Activated T-cell treated with anti-CD3 and anti-CD28 coated beads, Interleukin-2, amount 50 U/mL, for 24 hours (primary cell): Measurements from ENCODE around the gene THSD4.

Experiments
- DNase-seq: peaks from one replicate; pipeline ENCODE4 v3.0.0-alpha.2; 2020
- H3K27ac Mint-ChIP-seq: 2 replicates; pipeline ENCODE4 v1.8.0; 2020; ENCODE audit warnings: mild to moderate bottlenecking, mixed read lengths
- H3K27me3 Mint-ChIP-seq: 2 replicates; pipeline ENCODE4 v1.8.0; 2020; ENCODE audit warnings: mixed read lengths
- H3K36me3 Mint-ChIP-seq: 2 replicates; pipeline ENCODE4 v1.8.0; 2020; ENCODE audit warnings: low read depth, mixed read lengths
- H3K4me1 Mint-ChIP-seq: 2 replicates; pipeline ENCODE4 v1.8.0; 2020; ENCODE audit warnings: low read depth, mixed read lengths
- H3K4me3 Mint-ChIP-seq: 2 replicates; pipeline ENCODE4 v1.8.0; 2020; ENCODE audit warnings: mild to moderate bottlenecking, moderate library complexity, mixed read lengths
- H3K9me3 Mint-ChIP-seq: 2 replicates; pipeline ENCODE4 v1.8.0; 2020; ENCODE audit warnings: mixed read lengths

The THSD4 gene

DNA sequence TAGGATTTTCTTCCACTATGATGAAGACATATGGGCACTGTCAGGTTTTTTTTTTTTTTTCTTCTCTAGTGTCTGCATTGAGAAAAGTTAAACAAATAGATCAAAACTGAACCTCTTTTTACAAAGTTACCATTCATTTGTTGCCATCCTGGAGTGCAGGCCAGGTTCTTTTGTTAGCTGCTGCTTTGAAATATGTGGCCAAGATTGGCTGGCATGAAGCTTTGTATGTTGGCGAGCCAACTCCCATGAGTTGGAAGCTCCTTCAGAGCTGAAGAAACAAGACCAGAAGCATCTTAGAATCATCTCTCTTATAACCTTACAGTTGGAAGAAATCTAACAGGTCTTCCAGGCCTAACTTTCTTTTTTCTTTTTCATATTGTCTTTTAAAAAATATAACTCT is 346.5 kb downstream of the THSD4 start:
- H3K9me3 Mint-ChIP-seq = no peaks in the 10 kb centered on the region
- no peak for DNase-seq
- no peaks in the 10 kb centered on the region for H3K36me3 Mint-ChIP-seq
- no peak overlapping the region for H3K4me3 Mint-ChIP-seq
- no peaks in the 10 kb centered on the region for H3K4me1 Mint-ChIP-seq
- H3K27me3 Mint-ChIP-seq = peaks cover 12% of the 10 kb centered on the region
- no peak overlapping the region for H3K27ac Mint-ChIP-seq

DNA sequence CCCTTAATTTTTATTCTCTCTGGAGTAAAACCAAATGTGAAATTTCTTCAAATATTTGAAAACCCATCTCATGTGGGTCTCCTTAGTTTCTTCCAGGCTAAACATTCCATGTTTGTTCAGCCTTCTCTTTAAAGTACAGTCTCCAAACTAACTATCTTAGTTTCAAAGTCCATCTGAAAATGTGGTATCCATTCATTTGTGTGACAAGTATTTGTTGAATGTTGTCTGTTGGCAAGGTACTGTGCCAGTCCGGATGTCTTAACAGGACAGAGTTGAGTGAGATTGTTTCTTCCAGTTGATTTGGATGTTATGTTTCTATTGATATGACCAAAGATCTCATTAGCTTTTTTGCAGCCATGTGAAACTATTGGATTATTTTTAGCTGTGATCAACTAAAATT is 347.4 kb downstream of the THSD4 start:
- Mint-ChIP-seq H3K27me3 (peaks cover 12% of the 10 kb centered on the region), H3K27ac (no peak overlapping the region), H3K4me1 (no peaks in the 10 kb centered on the region), H3K9me3 (no peaks in the 10 kb centered on the region), H3K36me3 (no peaks in the 10 kb centered on the region), H3K4me3 (no peak overlapping the region)
- DNase-seq = no peak

DNA sequence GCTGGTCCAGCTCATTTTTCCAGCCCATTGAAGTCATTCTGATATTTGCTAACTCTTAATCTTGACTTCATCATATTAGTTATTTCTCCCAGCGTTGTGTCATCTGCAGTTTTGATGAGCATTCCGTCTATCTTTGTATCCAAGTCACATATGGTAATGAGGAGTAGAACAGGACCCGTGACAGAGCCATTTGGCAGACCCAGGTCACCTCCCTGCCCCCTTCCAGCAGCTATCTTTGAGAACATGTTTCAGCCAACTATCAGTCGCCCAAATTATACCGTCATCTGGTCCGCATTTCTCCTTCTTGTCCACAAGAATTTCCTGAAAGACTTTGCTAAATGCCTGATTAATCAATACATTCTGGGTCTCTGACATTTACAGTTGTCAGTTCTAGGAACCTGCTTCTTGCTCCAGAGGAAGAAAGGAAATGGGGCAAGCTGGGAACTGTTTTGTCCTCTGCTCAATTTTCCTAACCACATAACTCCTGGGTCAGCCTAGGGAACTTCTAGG is 347.9 kb downstream of the THSD4 start:
- Mint-ChIP-seq H3K4me1 (no peaks in the 10 kb centered on the region), H3K4me3 (no peak overlapping the region), H3K27ac (no peak overlapping the region), H3K9me3 (no peaks in the 10 kb centered on the region), H3K27me3 (peaks cover 13% of the 10 kb centered on the region), H3K36me3 (no peaks in the 10 kb centered on the region)
- no peak for DNase-seq

DNA sequence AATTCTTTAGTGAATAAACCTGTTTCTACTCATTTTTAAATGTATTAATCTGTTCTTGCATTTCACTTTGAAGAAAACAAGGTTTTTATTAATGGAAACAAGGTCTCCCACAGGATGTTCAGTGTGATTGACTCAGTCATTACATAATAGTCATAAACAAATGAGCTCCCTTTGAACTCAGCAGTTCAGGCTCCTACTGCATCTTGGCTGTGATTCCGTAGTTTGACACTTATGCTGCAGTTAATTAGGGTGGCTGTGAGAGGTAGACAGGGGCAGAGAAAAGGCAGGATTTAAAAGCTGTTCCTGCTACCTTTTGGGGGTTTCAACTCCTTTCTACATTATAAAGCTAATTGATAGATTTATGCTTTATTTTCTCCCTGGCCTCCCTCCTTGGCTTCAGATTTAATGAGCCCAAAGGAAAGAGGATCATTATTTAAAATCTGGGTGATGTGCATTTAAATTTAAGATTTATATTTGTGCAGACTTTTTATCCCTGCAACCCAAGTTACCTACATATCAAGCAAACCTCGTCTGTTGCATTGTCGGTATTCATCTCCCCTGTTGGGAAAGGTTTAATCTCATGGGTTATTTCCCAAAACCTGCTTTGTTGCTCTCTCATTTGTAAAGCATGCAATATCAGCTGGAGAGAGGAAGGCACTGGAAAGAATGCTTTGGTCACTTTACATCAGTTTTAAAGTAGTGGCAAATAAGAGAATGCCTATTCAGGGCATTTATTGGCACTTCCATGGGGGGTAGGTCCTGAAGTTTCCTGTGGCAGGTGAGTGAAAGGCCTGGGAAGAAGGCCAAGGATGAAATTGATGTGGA is 350.1 kb downstream of the THSD4 start:
- Mint-ChIP-seq H3K9me3 (no peaks in the 10 kb centered on the region), H3K4me3 (no peak overlapping the region), H3K27me3 (peaks cover 16% of the 10 kb centered on the region), H3K36me3 (no peaks in the 10 kb centered on the region), H3K27ac (no peak overlapping the region), H3K4me1 (no peaks in the 10 kb centered on the region)
- no peak for DNase-seq

DNA sequence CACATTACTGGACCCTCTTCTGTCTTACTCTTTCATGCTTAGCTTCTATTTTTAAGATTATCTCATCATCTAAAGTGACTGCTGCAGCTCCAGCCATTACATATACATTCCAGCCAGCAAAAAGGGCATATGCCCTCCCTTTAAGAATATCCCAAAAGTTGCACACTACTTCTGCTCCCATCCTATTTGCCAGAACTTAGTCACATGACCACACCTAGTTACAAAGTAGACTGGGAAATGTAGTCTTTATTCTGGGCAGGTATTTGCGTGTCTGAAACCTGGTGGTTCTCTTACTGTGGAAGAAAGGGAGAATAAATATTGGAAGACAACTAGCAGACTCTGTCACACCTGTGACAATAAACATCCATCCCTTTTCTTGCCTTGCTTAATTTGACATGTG is 353.4 kb downstream of the THSD4 start:
- peaks cover 5% of the 10 kb centered on the region for H3K4me1 Mint-ChIP-seq
- peaks cover 16% of the 10 kb centered on the region for H3K27me3 Mint-ChIP-seq
- H3K36me3 Mint-ChIP-seq = no peaks in the 10 kb centered on the region
- no peak overlapping the region for H3K27ac Mint-ChIP-seq
- H3K9me3 Mint-ChIP-seq = no peaks in the 10 kb centered on the region
- no peak overlapping the region for H3K4me3 Mint-ChIP-seq
- no peak for DNase-seq

DNA sequence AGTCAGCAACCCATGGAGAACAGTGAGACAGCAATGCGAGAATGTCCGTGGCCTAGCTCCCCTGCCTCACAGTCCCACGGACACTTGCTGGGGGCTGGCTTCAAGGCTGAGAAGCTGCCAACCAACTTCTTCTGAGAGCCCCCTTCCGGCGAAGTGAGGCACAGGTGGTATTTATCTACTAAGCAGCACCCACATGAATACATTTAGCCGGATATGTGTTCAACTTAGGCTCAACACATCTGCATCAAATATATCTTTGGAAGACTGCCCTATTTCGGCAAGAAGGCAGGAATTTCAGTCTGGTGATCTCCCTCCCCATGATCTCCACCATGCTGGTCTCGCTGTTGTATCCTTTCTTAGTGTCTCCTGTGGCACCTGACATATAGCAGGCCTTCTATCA is 354.1 kb downstream of the THSD4 start:
- no peaks in the 10 kb centered on the region for H3K9me3 Mint-ChIP-seq
- no peak for DNase-seq
- no peak overlapping the region for H3K4me3 Mint-ChIP-seq
- H3K27me3 Mint-ChIP-seq = peaks cover 15% of the 10 kb centered on the region
- H3K36me3 Mint-ChIP-seq = no peaks in the 10 kb centered on the region
- H3K4me1 Mint-ChIP-seq = peaks cover 5% of the 10 kb centered on the region
- H3K27ac Mint-ChIP-seq = no peak overlapping the region

DNA sequence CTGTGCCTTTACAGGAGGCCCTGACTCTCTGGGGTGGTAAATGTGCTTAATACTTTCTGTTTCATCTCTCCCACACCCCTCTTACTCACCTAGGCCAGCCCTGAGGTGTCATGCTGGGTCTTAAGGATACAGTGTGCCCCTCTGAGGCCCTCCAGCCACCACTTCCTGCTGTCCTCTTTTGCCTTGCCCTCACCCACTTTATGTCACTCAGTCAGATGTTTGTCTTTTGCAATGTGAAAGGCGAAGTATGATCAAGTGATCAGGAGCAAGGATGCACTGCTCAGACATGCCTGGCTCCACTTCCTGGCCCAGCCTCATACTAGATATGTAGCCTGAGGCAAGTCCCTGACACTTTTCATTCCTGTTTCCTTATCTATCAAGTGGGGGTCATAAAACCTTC is 356.1 kb downstream of the THSD4 start:
- Mint-ChIP-seq H3K4me1 (peaks cover 5% of the 10 kb centered on the region), H3K9me3 (no peaks in the 10 kb centered on the region), H3K4me3 (no peak overlapping the region), H3K36me3 (no peaks in the 10 kb centered on the region), H3K27me3 (peaks cover 12% of the 10 kb centered on the region), H3K27ac (peak overlapping the region; percentile 11)
- DNase-seq = no peak

DNA sequence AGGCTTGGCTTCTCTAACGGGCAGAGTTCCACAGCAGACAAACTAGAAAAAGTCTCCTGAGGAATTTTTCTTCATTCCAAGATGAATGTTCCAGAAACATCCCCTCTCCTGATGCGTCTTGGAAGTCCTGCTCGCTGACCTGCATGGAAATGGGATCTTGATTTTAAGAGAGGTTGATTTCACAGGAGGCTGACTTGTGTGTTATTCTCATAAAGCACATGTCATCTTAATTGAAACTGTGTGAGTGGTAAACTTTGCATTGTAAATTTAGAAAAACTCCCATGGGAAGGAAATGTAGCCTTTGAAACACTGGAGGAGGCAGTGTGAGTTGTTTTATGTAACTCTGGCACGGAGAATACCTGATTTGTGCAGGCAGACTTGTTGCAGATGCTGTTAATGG is 357.3 kb downstream of the THSD4 start:
- Mint-ChIP-seq H3K27ac (no peak overlapping the region), H3K4me1 (peaks cover 5% of the 10 kb centered on the region), H3K36me3 (no peaks in the 10 kb centered on the region), H3K4me3 (no peak overlapping the region), H3K9me3 (no peaks in the 10 kb centered on the region), H3K27me3 (peaks cover 5% of the 10 kb centered on the region)
- no peak for DNase-seq

DNA sequence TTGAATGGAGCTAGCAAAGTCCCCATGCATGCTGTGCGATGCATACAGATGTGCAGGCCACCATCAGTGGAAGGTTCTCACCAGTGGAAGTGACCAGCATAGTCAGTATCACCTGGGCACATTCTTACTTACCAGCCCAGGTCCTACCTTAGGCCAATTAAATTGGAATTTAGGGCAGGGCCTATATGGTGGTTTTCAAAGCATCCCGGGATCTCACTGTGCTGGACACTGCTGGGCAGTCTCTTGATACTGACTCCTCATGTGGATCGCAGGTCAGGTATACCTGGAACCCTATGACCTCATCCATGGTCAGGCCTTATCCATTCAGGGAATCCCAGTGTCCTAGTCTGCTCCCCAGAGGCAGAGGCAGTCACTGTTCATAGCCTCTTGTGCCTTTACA is 358.5 kb downstream of the THSD4 start:
- no peaks in the 10 kb centered on the region for H3K27me3 Mint-ChIP-seq
- no peak for DNase-seq
- H3K4me3 Mint-ChIP-seq = no peak overlapping the region
- no peak overlapping the region for H3K27ac Mint-ChIP-seq
- H3K9me3 Mint-ChIP-seq = no peaks in the 10 kb centered on the region
- H3K4me1 Mint-ChIP-seq = peaks cover 5% of the 10 kb centered on the region
- no peaks in the 10 kb centered on the region for H3K36me3 Mint-ChIP-seq

DNA sequence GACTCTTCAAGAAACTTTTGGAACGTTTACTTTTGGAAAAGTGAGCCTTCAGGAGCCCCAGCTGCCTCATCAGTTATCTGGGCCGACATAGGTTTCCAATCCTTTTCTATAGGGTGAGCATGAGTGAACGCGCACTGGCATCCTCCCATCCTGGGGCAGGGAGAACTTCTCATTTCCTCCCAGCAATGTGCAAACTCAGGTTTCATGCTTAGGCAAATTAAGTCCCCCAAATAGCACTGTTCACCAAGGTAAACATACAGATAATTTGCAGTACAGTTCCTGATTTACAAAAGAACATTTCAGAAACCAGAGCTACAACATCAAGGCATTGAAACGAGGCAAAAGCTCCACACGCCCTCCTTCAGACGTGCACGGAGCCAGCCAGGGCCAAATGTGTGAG is 361.6 kb downstream of the THSD4 start:
- no peaks in the 10 kb centered on the region for H3K9me3 Mint-ChIP-seq
- no peaks in the 10 kb centered on the region for H3K27me3 Mint-ChIP-seq
- H3K4me3 Mint-ChIP-seq = no peak overlapping the region
- no peaks in the 10 kb centered on the region for H3K4me1 Mint-ChIP-seq
- no peak for DNase-seq
- H3K36me3 Mint-ChIP-seq = no peaks in the 10 kb centered on the region
- no peak overlapping the region for H3K27ac Mint-ChIP-seq

DNA sequence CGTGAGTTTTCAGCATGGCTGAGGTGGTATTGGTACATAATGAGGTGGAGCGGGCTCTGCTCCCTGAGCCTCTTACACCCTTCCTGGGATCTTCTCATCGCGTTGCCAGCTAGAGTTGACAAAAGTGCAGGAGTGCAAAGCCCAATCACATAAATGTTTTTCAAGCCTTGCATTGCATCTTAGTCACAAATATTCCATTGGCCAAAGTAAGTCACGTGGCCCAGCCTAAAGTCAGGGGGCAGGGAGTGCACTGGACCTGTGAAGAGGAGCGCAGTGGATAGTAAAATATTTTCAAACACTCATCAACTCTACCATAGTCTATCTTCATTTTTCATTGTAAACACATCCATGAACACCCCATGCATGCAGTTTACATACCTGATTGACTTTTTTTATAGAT is 365.3 kb downstream of the THSD4 start:
- no peaks in the 10 kb centered on the region for H3K4me1 Mint-ChIP-seq
- DNase-seq = no peak
- H3K27ac Mint-ChIP-seq = no peak overlapping the region
- no peaks in the 10 kb centered on the region for H3K36me3 Mint-ChIP-seq
- H3K27me3 Mint-ChIP-seq = peaks cover 11% of the 10 kb centered on the region
- no peaks in the 10 kb centered on the region for H3K9me3 Mint-ChIP-seq
- no peak overlapping the region for H3K4me3 Mint-ChIP-seq

DNA sequence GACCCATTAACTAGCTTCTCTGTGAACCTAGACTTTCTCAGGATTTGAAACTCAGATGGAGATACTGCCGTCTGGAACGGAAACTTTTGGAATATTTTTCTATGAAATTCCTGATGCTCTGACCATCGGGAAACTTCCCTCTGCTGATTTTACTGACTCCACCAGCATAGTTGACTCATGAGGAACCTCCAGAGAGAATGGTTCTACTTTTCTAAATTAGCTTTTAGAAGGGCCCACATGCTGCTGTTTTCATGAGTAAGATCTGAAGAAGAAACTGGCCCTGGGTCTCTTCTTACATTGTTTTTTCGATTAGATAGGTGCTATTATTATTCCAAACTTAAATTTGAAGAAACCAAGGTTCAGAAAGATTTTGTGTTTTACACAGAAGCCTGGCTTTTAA is 368.8 kb downstream of the THSD4 start:
- DNase-seq = no peak
- Mint-ChIP-seq H3K9me3 (no peaks in the 10 kb centered on the region), H3K4me1 (no peaks in the 10 kb centered on the region), H3K27ac (no peak overlapping the region), H3K4me3 (no peak overlapping the region), H3K27me3 (peaks cover 26% of the 10 kb centered on the region), H3K36me3 (no peaks in the 10 kb centered on the region)

DNA sequence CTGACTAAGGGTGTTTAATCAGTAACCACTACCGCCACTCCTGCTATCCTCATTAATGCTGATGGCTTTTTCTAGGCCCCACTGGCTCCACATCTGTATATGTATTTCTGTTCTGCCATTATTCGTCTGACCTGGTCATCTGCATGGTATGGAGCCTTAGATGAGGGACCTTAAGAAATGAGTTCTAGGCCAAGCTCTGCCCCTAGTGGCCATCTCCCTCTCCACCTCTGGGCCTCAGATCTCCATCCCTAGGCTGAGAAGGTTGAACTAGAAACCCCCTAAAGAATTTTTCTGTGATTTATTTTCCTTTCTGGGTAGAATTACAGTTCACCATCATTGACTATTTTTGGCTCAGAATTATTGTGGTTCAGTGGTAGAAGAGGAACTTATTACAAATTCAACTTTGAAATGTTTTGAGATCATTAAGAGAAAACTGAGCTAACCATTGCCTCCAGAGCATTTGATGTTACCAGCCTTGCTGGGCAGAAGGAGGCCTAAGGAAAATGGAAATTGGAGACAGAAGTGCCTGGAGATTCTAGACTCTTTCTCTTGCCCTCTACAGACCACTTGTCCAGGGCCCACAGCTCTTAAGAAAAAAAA is 369.9 kb downstream of the THSD4 start:
- no peaks in the 10 kb centered on the region for H3K9me3 Mint-ChIP-seq
- peaks cover 31% of the 10 kb centered on the region for H3K27me3 Mint-ChIP-seq
- DNase-seq = no peak
- no peak overlapping the region for H3K27ac Mint-ChIP-seq
- no peaks in the 10 kb centered on the region for H3K36me3 Mint-ChIP-seq
- H3K4me1 Mint-ChIP-seq = no peaks in the 10 kb centered on the region
- no peak overlapping the region for H3K4me3 Mint-ChIP-seq

DNA sequence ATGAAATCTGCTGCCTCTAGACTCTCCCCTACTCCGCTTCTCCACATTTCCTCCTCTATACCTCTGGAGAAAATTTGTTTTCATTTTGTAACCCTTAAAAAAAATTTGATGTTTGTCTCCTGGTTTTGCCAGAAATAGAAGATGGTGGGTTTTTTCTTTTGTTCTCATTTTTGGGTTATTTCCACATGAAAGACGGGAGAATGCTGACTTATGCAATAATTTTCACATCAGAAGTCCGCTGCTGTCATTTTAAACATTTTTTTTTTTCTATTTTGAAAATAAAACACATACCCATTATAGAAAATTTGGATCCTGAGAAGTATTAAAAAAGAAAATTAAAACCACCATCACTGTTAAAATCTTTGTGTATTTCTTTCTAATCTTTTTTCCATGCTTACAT is 374.3 kb downstream of the THSD4 start:
- no peak overlapping the region for H3K27ac Mint-ChIP-seq
- peaks cover 36% of the 10 kb centered on the region for H3K27me3 Mint-ChIP-seq
- H3K4me3 Mint-ChIP-seq = no peak overlapping the region
- H3K4me1 Mint-ChIP-seq = no peaks in the 10 kb centered on the region
- DNase-seq = no peak
- H3K9me3 Mint-ChIP-seq = no peaks in the 10 kb centered on the region
- no peaks in the 10 kb centered on the region for H3K36me3 Mint-ChIP-seq

DNA sequence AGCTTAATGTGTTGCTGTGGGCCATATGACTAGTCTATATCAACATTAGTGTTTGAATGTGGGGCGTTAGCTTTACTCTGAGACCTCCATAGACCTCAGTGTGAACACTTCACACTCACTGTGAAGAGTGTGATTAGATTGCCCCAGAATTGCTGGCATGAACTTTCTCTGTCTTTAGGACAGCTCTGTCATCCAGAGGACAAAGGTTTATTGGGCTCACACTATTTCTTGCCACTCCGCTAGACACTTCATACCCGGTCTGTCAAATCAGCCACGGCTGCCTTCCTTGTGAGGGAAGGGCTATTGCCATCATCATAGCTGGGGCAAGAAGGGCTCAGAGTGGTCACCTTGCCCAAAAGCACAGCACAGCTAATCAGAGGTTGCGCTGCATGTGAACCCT is 378.3 kb downstream of the THSD4 start:
- Mint-ChIP-seq H3K4me1 (no peaks in the 10 kb centered on the region), H3K4me3 (no peak overlapping the region), H3K27ac (no peak overlapping the region), H3K9me3 (no peaks in the 10 kb centered on the region), H3K27me3 (peaks cover 22% of the 10 kb centered on the region), H3K36me3 (no peaks in the 10 kb centered on the region)
- no peak for DNase-seq
